A549 (cell line): ENCODE data around the gene VDAC2. TPM values are rescaled to one million over a fixed set of nuclear protein-coding genes. Genes with fewer than 3 reads are reported as not detected.
"Not testable (repeated sequence)": the region's sequence is repeated elsewhere in the genome, so short reads cannot be mapped to it uniquely, and the experiment has no call there.

Source experiments
- ATAC-seq, 2 experiments: fragments of 200-7000 bp in 1 of 2; fragments of >200 bp in 1 of 2; cut with Nextera tagmentation in 1 of 2; cut with Tn5 transposase in 1 of 2; 3 replicates each; pipeline versions ENCODE4 v1.8.0 to v1.9.1; 2018 to 2020; ENCODE audit warnings: mild to moderate bottlenecking in 1 of 2, moderate library complexity in 1 of 2
- CTCF ChIA-PET: fragments of 300-600 bp; sonication (Branson Sonifier 250); formaldehyde crosslinking; extraction: SDS; loops from one replicate; lab custom pipeline; 2021; ENCODE audit warnings: antibody characterized with exemption, inconsistent platforms; lab: Yijun Ruan, JAX
- POLR2A ChIA-PET: fragments of 350-600 bp; formaldehyde crosslinking; extraction: SDS; loops from one replicate; lab custom pipeline; 2021; ENCODE audit warnings: antibody characterized with exemption, inconsistent platforms; lab: Yijun Ruan, JAX
- DNase-seq, 2 experiments: peaks; one replicate each; pipeline versions ENCODE4 v3.0.0 to v3.0.0-alpha.2; 2011 to 2016; ENCODE audit warnings: low read depth in 1 of 2, low spot score in 1 of 2
- FAIRE-seq: peaks from 2 replicates; lab custom pipeline; 2011; peaks lifted over from hg19 to GRCh38; lab: Jason Lieb, UNC
- H3K27ac ChIP-seq, 2 experiments: fragments of >200 bp; sonication (Bioruptor Twin); formaldehyde crosslinking; 3 replicates each; pipeline ENCODE4 v1.5.1; 2016 to 2017
- H3K4me1 ChIP-seq: fragments of >200 bp; sonication (Bioruptor Twin); formaldehyde crosslinking; 3 replicates; pipeline ENCODE4 v1.6.1; 2016
- H3K4me2 ChIP-seq: fragments of >200 bp; sonication (Bioruptor Twin); formaldehyde crosslinking; 3 replicates; pipeline ENCODE4 v1.6.1; 2016
- H3K4me3 ChIP-seq: fragments of >200 bp; sonication (Bioruptor Twin); formaldehyde crosslinking; 3 replicates; pipeline ENCODE4 v1.5.1; 2016
- H3K9me3 ChIP-seq: fragments of >200 bp; sonication (Bioruptor Twin); formaldehyde crosslinking; 3 replicates; pipeline ENCODE4 v1.6.1; 2016
- CHD2 ChIP-seq: fragments of 150-350 bp; IDR thresholded peaks from 2 replicates; pipeline ENCODE4 v1.6.1; 2014; ENCODE audit warnings: low read length; ENCODE audit not compliant: partially characterized antibody
- CTCF ChIP-seq: fragments of >200 bp; sonication (Bioruptor Twin); formaldehyde crosslinking; IDR thresholded peaks from 3 replicates; pipeline ENCODE4 v1.5.1; 2016
- ELK1 ChIP-seq: fragments of 150-350 bp; IDR thresholded peaks from 2 replicates; pipeline ENCODE4 v1.6.1; 2014; ENCODE audit warnings: low read depth, mild to moderate bottlenecking, low read length
- EP300 ChIP-seq, 2 experiments: fragments of >200 bp; sonication (Bioruptor Twin); formaldehyde crosslinking; IDR thresholded peaks; 2 replicates in 1 of 2; 3 replicates in 1 of 2; pipeline ENCODE4 v1.6.1; 2016 to 2017
- HDAC2 ChIP-seq: fragments of 200-600 bp; sonication (generic); IDR thresholded peaks from 2 replicates; pipeline ENCODE4 v1.6.1; 2016
- HES2 ChIP-seq: fragments of >200 bp; sonication (Bioruptor Twin); formaldehyde crosslinking; IDR thresholded peaks from 2 replicates; pipeline ENCODE4 v1.6.1; 2016
- HEYL ChIP-seq: fragments of 250-450 bp; sonication (Bioruptor Pico); IDR thresholded peaks from 2 replicates; pipeline ENCODE4 v1.8.0; 2021; ENCODE audit warnings: mild to moderate bottlenecking, moderate library complexity
- JUN ChIP-seq, 2 experiments: fragments of >200 bp; sonication (Bioruptor Twin); formaldehyde crosslinking; IDR thresholded peaks; 2 replicates in 1 of 2; 3 replicates in 1 of 2; pipeline ENCODE4 v1.6.1; 2016 to 2017
- JUNB ChIP-seq: fragments of >200 bp; sonication (Bioruptor Twin); formaldehyde crosslinking; IDR thresholded peaks from 2 replicates; pipeline ENCODE4 v1.6.1; 2016
- KDM5A ChIP-seq: fragments of 200-600 bp; sonication (generic); IDR thresholded peaks from 2 replicates; pipeline ENCODE4 v1.6.1; 2016; ENCODE audit warnings: antibody characterized with exemption, mild to moderate bottlenecking
- MYC ChIP-seq: IDR thresholded peaks from 2 replicates; pipeline ENCODE4 v1.6.1; 2012; ENCODE audit warnings: mild to moderate bottlenecking, inconsistent platforms, low read length, improper control_type of control experiment, borderline replicate concordance
- POLR2A ChIP-seq: IDR thresholded peaks from 2 replicates; pipeline ENCODE4 v1.6.1; 2012; ENCODE audit warnings: mild to moderate bottlenecking, low read length
- RCOR1 ChIP-seq: fragments of 150-350 bp; IDR thresholded peaks from 2 replicates; pipeline ENCODE4 v1.6.1; 2014; ENCODE audit warnings: antibody characterized with exemption, low read length, low read depth
- REST ChIP-seq: fragments of 200-600 bp; sonication (generic); IDR thresholded peaks from 2 replicates; pipeline ENCODE4 v1.6.1; 2016; ENCODE audit warnings: antibody characterized with exemption, mild to moderate bottlenecking, moderate library complexity
- SMC3 ChIP-seq: fragments of >200 bp; sonication (Bioruptor Twin); formaldehyde crosslinking; IDR thresholded peaks from 3 replicates; pipeline ENCODE4 v1.6.1; 2018; ENCODE audit warnings: inconsistent platforms
- TFCP2L1 ChIP-seq: fragments of 250-450 bp; sonication (Bioruptor Pico); IDR thresholded peaks from 2 replicates; pipeline ENCODE4 v1.5.0; 2021; ENCODE audit warnings: mild to moderate bottlenecking
- TP53 ChIP-seq: fragments of 250-450 bp; sonication (Bioruptor Pico); IDR thresholded peaks from 2 replicates; pipeline ENCODE4 v1.5.0; 2021; ENCODE audit warnings: mild to moderate bottlenecking, moderate library complexity
- ZC3H11A ChIP-seq: fragments of 450-650 bp; IDR thresholded peaks from 2 replicates; pipeline ENCODE4 v1.6.1; 2014; ENCODE audit warnings: antibody characterized with exemption, mild to moderate bottlenecking
- WGBS: methylation state at CpG from one replicate; pipeline ENCODE4 v1.1.6; 2017; ENCODE audit errors: missing lambda C conversion rate; 5-methylcytosine and 5-hydroxymethylcytosine counted together
- polyA plus RNA-seq, 4 experiments: library from polyadenylated mRNA; depleted of rRNA in 3 of 4; stranded (reverse); fragments of >200 nt; fragmentation: RNase III in 1 of 4; extraction: RNeasy Plus Mini Kit Qiagen cat#74134 plus additional on column Dnase treatment in 1 of 4; gene quantifications; 2 replicates in 3 of 4; 3 replicates in 1 of 4; pipeline ENCODE4 v1.2.3, GENCODE V29; 2011 to 2017

The VDAC2 gene
- polyA plus RNA-seq, 2 of the 4 experiments (the other 2 are of a cell fraction) = 273 to 285 TPM

GRCh38 chr10:75211007-75211691 is 553 bp downstream of the VDAC2 start:
- peak in 1 of 2 experiments; percentile 68 for DNase-seq
- ATAC-seq = peak; percentile 71 to 74; a peak in 5 of 6 replicates
- peak overlapping the region; percentile 92 for H3K4me2 ChIP-seq
- no peak for FAIRE-seq
- 2% methylated on average over 27 of the region's 38 CpGs for WGBS
- TF ChIP-seq REST = no peak
- no peak for TF ChIP-seq JUN (IDR thresholded peaks at IDR 0.05)
- TF ChIP-seq CHD2 = no peak
- TF ChIP-seq HDAC2 = no peak
- 0 out of 2 replicates have a peak, but pooled peaks have one; percentile 54 for TF ChIP-seq KDM5A
- H3K4me3 ChIP-seq = peak overlapping the region; percentile 83
- no peaks in the 10 kb centered on the region for H3K9me3 ChIP-seq
- CTCF ChIA-PET = interaction anchor here (0.8 to 8.6 kb wide), 7 partner anchors 8 to 24 kb away, joined by 3 to 119 read pairs (median 6); partner anchors contain the start of gene COMTD1
- POLR2A ChIA-PET = interaction anchor here (0.6 to 3.3 kb wide), 15 partner anchors 9 to 1009 kb away, joined by 3 to 53 read pairs (median 10); partner anchors contain the start of genes COMTD1 and SAMD8
- H3K27ac ChIP-seq = peak overlapping the region; percentile 99
- peaks cover 59% of the 10 kb centered on the region for H3K4me1 ChIP-seq

GRCh38 chr10:75212343-75212742 is 1.7 kb downstream of the VDAC2 start:
- FAIRE-seq = no peak
- H3K4me1 ChIP-seq = peaks cover 64% of the 10 kb centered on the region
- ChIA-PET POLR2A (interaction anchor here (2.5 to 3.3 kb wide), 3 partner anchors 13 to 25 kb away, joined by 20 to 53 read pairs (median 32); no protein-coding TSS in a partner anchor), CTCF (interaction anchor here (0.7 to 8.6 kb wide), 7 partner anchors 8 to 24 kb away, joined by 3 to 119 read pairs (median 5); partner anchors contain the start of gene COMTD1)
- no peak for ATAC-seq
- DNase-seq = no peak
- peak overlapping the region; percentile 83 for H3K4me3 ChIP-seq
- no peak for TF ChIP-seq EP300 (IDR thresholded peaks at IDR 0.05)
- TF ChIP-seq JUNB = no peak
- TF ChIP-seq TP53 (CRISPR knock-in tag) = no peak
- TF ChIP-seq SMC3 = no peak
- no peak for TF ChIP-seq POLR2A
- no peak for TF ChIP-seq MYC
- no peak for TF ChIP-seq CTCF
- H3K4me2 ChIP-seq = peak overlapping the region; percentile 92
- peak overlapping the region; percentile 99; a peak in 4 of 6 replicates for H3K27ac ChIP-seq
- H3K9me3 ChIP-seq = no peaks in the 10 kb centered on the region
- 64% methylated on average over 6 of the region's 6 CpGs for WGBS

GRCh38 chr10:75220274-75220673 is 9.7 kb downstream of the VDAC2 start:
- ATAC-seq = no peak
- peaks cover 41% of the 10 kb centered on the region for H3K4me1 ChIP-seq
- FAIRE-seq = no peak
- H3K4me3 ChIP-seq = no peak overlapping the region
- no peak for DNase-seq
- POLR2A ChIA-PET = interaction anchor here (1.1 to 2.4 kb wide), 2 partner anchors 10 kb away, joined by 3 to 10 read pairs; partner anchors contain the start of gene VDAC2
- TF ChIP-seq RCOR1 (no peak), ZC3H11A (no peak), JUN (IDR thresholded peaks at IDR 0.05) (no peak), ELK1 (no peak), KDM5A (no peak), TFCP2L1 (CRISPR knock-in tag) (no peak), HES2 (no peak), HEYL (no peak)
- TF ChIP-seq, all 56 proteins: peak for 0
- CTCF ChIA-PET = interaction anchor here (6.7 to 22.8 kb wide), 3 partner anchors 9 to 36 kb away, joined by 53 to 479 read pairs (median 80); partner anchors contain the start of gene COMTD1
- 91% methylated on average over 4 of the region's 4 CpGs for WGBS
- Histone ChIP-seq H3K9me3 (no peaks in the 10 kb centered on the region), H3K27ac (no peak overlapping the region), H3K4me2 (no peak overlapping the region)

- H3K9me3 ChIP-seq, H3K4me3 ChIP-seq, ATAC-seq, H3K4me2 ChIP-seq, H3K27ac ChIP-seq, FAIRE-seq, DNase-seq: not testable (repeated sequence)
- 90% methylated on average over 8 of the region's 8 CpGs for WGBS
- ChIA-PET POLR2A (interaction anchor here (1.1 to 2.6 kb wide), 2 partner anchors 9 to 11 kb away, joined by 3 to 12 read pairs; partner anchors contain the start of gene VDAC2), CTCF (interaction anchor here (1.3 to 22.8 kb wide), 4 partner anchors 10 to 37 kb away, joined by 8 to 479 read pairs (median 37); partner anchors contain the start of genes COMTD1 and VDAC2)
- H3K4me1 ChIP-seq = peaks cover 43% of the 10 kb centered on the region
Observed at GRCh38 chr10:75221492-75221891, 10.9 kb downstream of the VDAC2 start.
